ENCODE results near the gene CCNE1. TPM values are rescaled to one million over a fixed set of nuclear protein-coding genes. Genes with fewer than 3 reads are reported as not detected.
A peak's percentile ranks its signal among the peaks of the same experiment; 100 is the strongest.

The CCNE1 gene
- total RNA-seq, 1 donor from 2014 or later: not detected

- intact Hi-C loops (cut with DNase I): no loop called here
- H3K9me3 ChIP-seq: no peaks in the 10 kb centered on the region
- no peaks in the 10 kb centered on the region for H3K36me3 ChIP-seq
- no peaks in the 10 kb centered on the region for H3K4me1 ChIP-seq
- no peak overlapping the region for H3K4me3 ChIP-seq
- no peak overlapping the region for H3K27ac ChIP-seq
- DNase-seq (ENCODE audit: low spot score in 2 of 2): no peak
- TF ChIP-seq CTCF (IDR thresholded peaks at IDR 0.05): no peak
- no peaks in the 10 kb centered on the region for H3K27me3 ChIP-seq
Observed at GRCh38 chr19:29837996-29838395, 26.2 kb downstream of the CCNE1 start.

- DNase-seq (ENCODE audit: low spot score in 2 of 2): no peak
- peaks cover 5 to 9% of the 10 kb centered on the region in 2 donors for H3K4me1 ChIP-seq
- no peaks in the 10 kb centered on the region for H3K36me3 ChIP-seq
- no peaks in the 10 kb centered on the region for H3K27me3 ChIP-seq
- no peak overlapping the region for H3K27ac ChIP-seq
- no peaks in the 10 kb centered on the region for H3K9me3 ChIP-seq
- H3K4me3 ChIP-seq: no peak overlapping the region
- intact Hi-C loops (cut with DNase I): no loop called here
- TF ChIP-seq CTCF (IDR thresholded peaks at IDR 0.05): no peak
Observed at GRCh38 chr19:29840066-29840950, 28.5 kb downstream of the CCNE1 start.

DNA sequence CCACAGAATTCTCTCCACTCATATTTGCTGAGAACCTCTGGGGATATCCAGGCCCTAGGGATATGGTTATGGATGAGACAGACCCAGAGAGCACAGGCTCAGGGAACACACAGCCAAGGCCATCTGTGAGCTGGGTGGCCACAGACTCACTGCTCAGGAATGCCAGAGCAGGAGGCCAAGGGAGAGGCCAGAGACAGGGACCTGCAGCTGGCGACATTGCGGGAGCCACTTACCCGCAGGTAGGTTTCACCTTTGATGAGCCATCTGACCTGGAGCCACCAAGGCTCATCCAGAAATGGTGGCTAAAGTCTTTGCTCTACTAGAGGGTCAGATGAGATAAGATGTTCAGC lies 29.4 kb downstream of the CCNE1 start:
- DNase-seq (ENCODE audit: low spot score in 2 of 2): no peak
- TF ChIP-seq CTCF (IDR thresholded peaks at IDR 0.05): no peak
- intact Hi-C loops (cut with DNase I): no loop called here
- H3K27ac ChIP-seq: no peak overlapping the region
- no peaks in the 10 kb centered on the region for H3K9me3 ChIP-seq
- no peaks in the 10 kb centered on the region for H3K27me3 ChIP-seq
- H3K4me3 ChIP-seq: no peak overlapping the region
- H3K36me3 ChIP-seq: no peaks in the 10 kb centered on the region
- H3K4me1 ChIP-seq: peaks cover 5 to 9% of the 10 kb centered on the region in 2 donors

DNA sequence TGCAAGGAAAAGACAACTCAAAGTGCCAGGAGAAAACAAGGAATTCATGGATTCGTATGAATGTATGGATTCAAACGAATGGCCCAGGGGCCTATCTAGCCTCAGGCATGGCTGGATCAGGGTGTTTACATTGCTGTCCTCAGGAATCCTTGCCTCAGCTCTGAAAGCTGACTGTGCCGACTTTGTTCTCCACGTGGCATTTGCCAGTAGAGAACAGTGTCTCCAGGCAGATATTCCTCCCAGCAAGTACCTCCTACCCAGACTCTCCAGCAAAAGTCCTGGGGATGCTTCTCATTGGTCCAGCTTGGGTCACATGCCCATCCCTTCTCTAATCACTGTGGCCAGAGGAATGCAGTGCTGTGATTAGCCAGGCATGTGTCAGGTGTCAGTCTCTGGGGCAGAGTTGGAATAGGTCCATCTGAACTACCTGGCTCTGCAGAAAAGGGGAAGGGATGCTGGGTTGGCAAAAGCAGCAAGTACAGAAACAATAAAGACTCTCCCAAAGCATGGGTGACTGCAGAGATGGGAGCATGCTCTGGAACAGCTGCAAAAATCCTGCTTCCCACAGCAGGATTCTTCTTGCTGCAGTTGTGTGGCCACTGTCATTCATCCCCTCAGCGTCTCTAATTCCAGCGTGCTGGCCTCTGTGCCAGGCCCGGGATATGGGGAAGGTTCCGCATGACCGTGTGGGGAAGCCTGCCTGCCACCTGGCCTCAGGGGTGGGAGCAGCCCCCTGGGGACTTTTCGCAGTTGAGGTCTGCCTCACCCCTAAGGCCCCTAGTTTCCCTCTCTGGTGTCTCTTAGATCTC lies 30.0 kb downstream of the CCNE1 start:
- intact Hi-C loops (cut with DNase I): no loop called here
- no peak for DNase-seq (ENCODE audit: low spot score in 2 of 2)
- no peaks in the 10 kb centered on the region for H3K27me3 ChIP-seq
- H3K4me1 ChIP-seq: peaks cover 5 to 9% of the 10 kb centered on the region in 2 donors
- TF ChIP-seq CTCF (IDR thresholded peaks at IDR 0.05): no peak
- H3K27ac ChIP-seq: no peak overlapping the region
- no peaks in the 10 kb centered on the region for H3K36me3 ChIP-seq
- no peaks in the 10 kb centered on the region for H3K9me3 ChIP-seq
- H3K4me3 ChIP-seq: no peak overlapping the region

- no peak for TF ChIP-seq CTCF (IDR thresholded peaks at IDR 0.05)
- H3K4me3 ChIP-seq: peak overlapping the region in 1 of 2 donors; percentile 66
- intact Hi-C loops (cut with DNase I): no loop called here
- H3K4me1 ChIP-seq: peaks cover 5 to 9% of the 10 kb centered on the region in 2 donors
- no peaks in the 10 kb centered on the region for H3K9me3 ChIP-seq
- H3K27ac ChIP-seq: no peak overlapping the region
- H3K36me3 ChIP-seq: no peaks in the 10 kb centered on the region
- DNase-seq (ENCODE audit: low spot score in 2 of 2): no peak
- H3K27me3 ChIP-seq: no peaks in the 10 kb centered on the region
Observed at GRCh38 chr19:29842471-29843179, 30.8 kb downstream of the CCNE1 start.
